HCT116 (cell line): ENCODE data around the gene ANGPTL4. TPM values are rescaled to one million over a fixed set of nuclear protein-coding genes. Genes with fewer than 3 reads are reported as not detected.

ENCODE experiments used
- ATAC-seq: fragments of 200-7000 bp; cut with Tn5 transposase; 2 replicates; pipeline ENCODE4 v1.9.1; 2020; ENCODE audit warnings: mild to moderate bottlenecking, moderate library complexity
- BruUV-seq: library from RNA; stranded (reverse); fragments of 400-500 nt; replicated peaks from 2 replicates; lab custom pipeline; 2021; lab: Mats Ljungman, UMichigan
- CTCF ChIA-PET: fragments of 300-600 bp; sonication (Branson Sonifier 250); formaldehyde crosslinking; loops from one replicate; lab custom pipeline; 2021; ENCODE audit warnings: antibody characterized with exemption; lab: Charles Lee
- POLR2A ChIA-PET: fragments of 300-600, 350-600 bp; sonication (Branson Sonifier 250); formaldehyde crosslinking; loops from one replicate; lab custom pipeline; 2021; ENCODE audit warnings: antibody characterized with exemption; lab: Charles Lee
- RAD21 ChIA-PET, 2 experiments: fragments of 300-600 bp; sonication (Branson Sonifier 250); formaldehyde crosslinking; loops; one replicate each; lab custom pipeline; 2023; ENCODE audit warnings: low total read pairs in 2 of 2; ENCODE audit not compliant: uncharacterized antibody in 2 of 2, unreplicated experiment in 2 of 2, low non-redundant PET in 1 of 2; lab: Charles Lee
- DNase-seq: peaks from one replicate; pipeline ENCODE4 v3.0.0-alpha.2; 2010; ENCODE audit warnings: low read depth, low spot score
- H2AFZ ChIP-seq: fragments of 200-600 bp; shearing (Covaris generic), sonication (generic); 2 replicates; pipeline ENCODE4 v1.6.1; 2017; ENCODE audit warnings: low read depth, mixed run types, mixed read lengths, antibody characterized with exemption, low read length; ENCODE audit not compliant: poor library complexity, severe bottlenecking
- H3K27ac ChIP-seq: 2 replicates; pipeline ENCODE4 v1.5.1; 2012; ENCODE audit warnings: low read depth, low read length
- H3K27me3 ChIP-seq: fragments of 200-600 bp; sonication (generic); 2 replicates; pipeline ENCODE4 v1.6.1; 2016; ENCODE audit warnings: mixed run types, low read length, mixed read lengths; ENCODE audit not compliant: insufficient read depth
- H3K36me3 ChIP-seq, 2 experiments: fragments of 200-500 bp in 1 of 2; fragments of 200-600 bp in 1 of 2; sonication (Bioruptor generic) in 1 of 2; sonication (generic) in 1 of 2; 2 replicates each; pipeline versions ENCODE4 v1.5.1 to v1.6.1; 2014 to 2016; ENCODE audit warnings: low read length in 2 of 2, inconsistent platforms in 1 of 2, mixed read lengths in 1 of 2, mixed run types in 1 of 2; ENCODE audit not compliant: insufficient read depth in 2 of 2, control insufficient read depth in 1 of 2
- H3K4me1 ChIP-seq, 2 experiments: fragments of 200-600 bp in 1 of 2; sonication (generic) in 1 of 2; 2 replicates each; pipeline versions ENCODE4 v1.5.1 to v1.6.1; 2012 to 2017; ENCODE audit warnings: low read length in 2 of 2, inconsistent platforms in 1 of 2, mild to moderate bottlenecking in 1 of 2, mixed read lengths in 1 of 2, mixed run types in 1 of 2, moderate library complexity in 1 of 2; ENCODE audit not compliant: insufficient read depth in 2 of 2, control insufficient read depth in 1 of 2
- H3K4me2 ChIP-seq: fragments of 200-600 bp; sonication (generic); 2 replicates; pipeline ENCODE4 v1.6.1; 2017; ENCODE audit warnings: mixed run types, low read length, mixed read lengths
- H3K4me3 ChIP-seq, 2 experiments: fragments of 200-600 bp in 1 of 2; sonication (generic) in 1 of 2; replicated peaks in 1 of 2; 2 replicates each; pipeline ENCODE4 v1.5.1; 2011 to 2016; ENCODE audit warnings: low read length in 2 of 2, control low read depth in 1 of 2, low read depth in 1 of 2, mild to moderate bottlenecking in 1 of 2, mixed read lengths in 1 of 2, mixed run types in 1 of 2
- H3K79me2 ChIP-seq: fragments of 200-600 bp; sonication (generic); 2 replicates; pipeline ENCODE4 v1.6.1; 2017; ENCODE audit warnings: mild to moderate bottlenecking, mixed run types, low read length, moderate library complexity, mixed read lengths; ENCODE audit not compliant: insufficient read depth
- H3K9ac ChIP-seq: fragments of 200-600 bp; sonication (generic); 2 replicates; pipeline ENCODE4 v1.6.1; 2016; ENCODE audit warnings: low read length, mixed read lengths
- H3K9me2 ChIP-seq: fragments of 200-600 bp; sonication (generic), shearing (Covaris generic); 2 replicates; pipeline ENCODE4 v1.6.1; 2017; ENCODE audit warnings: mixed run types, mild to moderate bottlenecking, moderate library complexity; ENCODE audit not compliant: insufficient read depth
- H3K9me3 ChIP-seq, 2 experiments: fragments of 200-500 bp in 1 of 2; fragments of 200-600 bp in 1 of 2; sonication (Bioruptor generic) in 1 of 2; sonication (generic) in 1 of 2; 2 replicates each; pipeline ENCODE4 v1.6.1; 2014 to 2017; ENCODE audit warnings: low read length in 2 of 2, mixed read lengths in 2 of 2, inconsistent platforms in 1 of 2, low read depth in 1 of 2, mild to moderate bottlenecking in 1 of 2, mixed run types in 1 of 2, moderate library complexity in 1 of 2; ENCODE audit not compliant: control insufficient read depth in 1 of 2, insufficient read depth in 1 of 2
- H4K20me1 ChIP-seq: fragments of 200-600 bp; sonication (generic), shearing (Covaris generic); 2 replicates; pipeline ENCODE4 v1.6.1; 2017; ENCODE audit warnings: mixed run types, mild to moderate bottlenecking, moderate library complexity; ENCODE audit not compliant: insufficient read depth
- ATF3 ChIP-seq: IDR thresholded peaks from 2 replicates; pipeline ENCODE4 v1.6.1; 2012
- CEBPB ChIP-seq: IDR thresholded peaks from 2 replicates; pipeline ENCODE4 v1.6.1; 2012; ENCODE audit warnings: low read depth
- FOSL1 ChIP-seq: IDR thresholded peaks from 2 replicates; pipeline ENCODE4 v1.6.1; 2012; ENCODE audit warnings: low read depth
- JUND ChIP-seq: IDR thresholded peaks from 2 replicates; pipeline ENCODE4 v1.6.1; 2012
- POLR2AphosphoS5 ChIP-seq: IDR thresholded peaks from 2 replicates; pipeline ENCODE4 v1.6.1; 2011; ENCODE audit warnings: mild to moderate bottlenecking, low read depth, low read length, moderate library complexity
- RAD21 ChIP-seq: IDR thresholded peaks from 2 replicates; pipeline ENCODE4 v1.6.1; 2012; ENCODE audit warnings: low read depth, mild to moderate bottlenecking
- SP1 ChIP-seq: IDR thresholded peaks from 2 replicates; pipeline ENCODE4 v1.6.1; 2012; ENCODE audit warnings: low read depth
- SRF ChIP-seq: IDR thresholded peaks from 2 replicates; pipeline ENCODE4 v1.6.1; 2012; ENCODE audit warnings: low read depth
- TCF7L2 ChIP-seq: IDR thresholded peaks from 2 replicates; pipeline ENCODE4 v1.7.0; 2011; ENCODE audit warnings: borderline replicate concordance, inconsistent platforms; ENCODE audit not compliant: insufficient read depth, insufficient read length; ENCODE audit errors: extremely low read depth
- ZNF274 ChIP-seq: fragments of 200-500 bp; sonication (Bioruptor generic); IDR thresholded peaks from 2 replicates; pipeline ENCODE4 v1.6.1; 2014; ENCODE audit warnings: mild to moderate bottlenecking, low read depth, low read length, inconsistent platforms
- intact Hi-C: fragments of 100-400 bp; cut with micrococcal nuclease; formaldehyde crosslinking; loops from 2 replicates; pipeline ENCODE4 v1.10.0; 2022
- total RNA-seq: library from RNA; stranded (reverse); gene quantifications from one replicate; pipeline ENCODE4 v1.2.1, GENCODE V29; 2021; ENCODE audit not compliant: unreplicated experiment

The ANGPTL4 gene
- total RNA-seq, 1 experiment from 2014 or later = 54.8 TPM

- peaks cover 23 to 30% of the 10 kb centered on the region in 2 experiments for H3K4me1 ChIP-seq
- ChIA-PET POLR2A (no interaction called here), CTCF (no interaction called here), RAD21 (interaction anchor here in 1 of 2 experiments (0.7 kb wide), 1 partner anchor 16 kb away, joined by 3 read pairs; no protein-coding TSS in a partner anchor)
- BruUV-seq = no TSS peak
- no peaks in the 10 kb centered on the region for H3K9me3 ChIP-seq
- no peaks in the 10 kb centered on the region for H3K79me2 ChIP-seq
- DNase-seq (no peak), ATAC-seq (no peak)
- intact Hi-C loops = no loop called here
- H3K9me2 ChIP-seq = no peaks in the 10 kb centered on the region
- H3K4me2 ChIP-seq = no peak overlapping the region
- no peak overlapping the region for H3K4me3 ChIP-seq
- H2AFZ ChIP-seq = no peak overlapping the region
- H4K20me1 ChIP-seq = no peaks in the 10 kb centered on the region
- TF ChIP-seq POLR2AphosphoS5 (no peak), FOSL1 (no peak), TCF7L2 (no peak)
- no peaks in the 10 kb centered on the region for H3K36me3 ChIP-seq
- H3K27ac ChIP-seq = no peak overlapping the region
- H3K9ac ChIP-seq = no peak overlapping the region
- H3K27me3 ChIP-seq = no peaks in the 10 kb centered on the region
Measured at GRCh38 chr19:8421484-8422461, 57.8 kb downstream of the ANGPTL4 start.

GRCh38 chr19:8423817-8424223, 59.9 kb downstream of the ANGPTL4 start:
- Histone ChIP-seq H3K9ac (peak overlapping the region; percentile 36; the same call in 1 of the 2 replicates), H3K27ac (peak overlapping the region; percentile 65), H3K9me3 (no peaks in the 10 kb centered on the region), H3K79me2 (no peaks in the 10 kb centered on the region), H3K27me3 (no peaks in the 10 kb centered on the region), H4K20me1 (no peaks in the 10 kb centered on the region), H3K4me2 (peak overlapping the region; percentile 67), H3K9me2 (no peaks in the 10 kb centered on the region), H3K4me1 (peaks cover 13 to 19% of the 10 kb centered on the region in 2 experiments), H2AFZ (no peak overlapping the region), H3K4me3 (peak overlapping the region in 1 of 2 experiments; percentile 16; a peak in 1 of 4 replicates), H3K36me3 (no peaks in the 10 kb centered on the region)
- TF ChIP-seq FOSL1 (peak; percentile 81), JUND (peak; percentile 86), RAD21 (peak; percentile 23; the same call in 1 of the 2 replicates), SRF (no peak), ATF3 (no peak), SP1 (peak; percentile 77), POLR2AphosphoS5 (peak; percentile 50), TCF7L2 (no peak), ZNF274 (no peak), CEBPB (0 out of 2 replicates have a peak, but pooled peaks have one; percentile 56)
- intact Hi-C loops = no loop called here
- BruUV-seq = no TSS peak
- POLR2A ChIA-PET = interaction anchor here (0.6 to 1.6 kb wide), 7 partner anchors 10 to 90 kb away, joined by 3 to 12 read pairs (median 4); partner anchors contain the start of genes ANGPTL4, HNRNPM, MARCHF2 and ZNF414
- RAD21 ChIA-PET = no interaction called here
- CTCF ChIA-PET = interaction anchor here (0.6 to 1.7 kb wide), 2 partner anchors 11 to 69 kb away, joined by 3 to 21 read pairs; partner anchors contain the start of gene MARCHF2
- DNase-seq (peak; percentile 85), ATAC-seq (peak; percentile 91)
